A673 (cell line): Measurements from ENCODE around the gene PHACTR3. TPM values are rescaled to one million over a fixed set of nuclear protein-coding genes. Genes with fewer than 3 reads are reported as not detected.

Source experiments
- BruUV-seq: library from RNA; stranded (reverse); fragments of 400-500 nt; replicated peaks from 2 replicates; lab custom pipeline; 2021; lab: Mats Ljungman, UMichigan
- CTCF ChIA-PET: fragments of 300-600 bp; sonication (Branson Sonifier 250); formaldehyde crosslinking; loops from one replicate; lab custom pipeline; 2022; ENCODE audit warnings: antibody characterized with exemption; lab: Charles Lee
- POLR2A ChIA-PET: fragments of 300-600 bp; sonication (Branson Sonifier 250); formaldehyde crosslinking; loops from one replicate; lab custom pipeline; 2022; ENCODE audit warnings: antibody characterized with exemption; ENCODE audit not compliant: low non-redundant PET; lab: Charles Lee
- DNase-seq: peaks from one replicate; pipeline ENCODE4 v3.0.0-alpha.2; 2015; ENCODE audit warnings: low spot score
- H3K27ac ChIP-seq: fragments of 200-600 bp; sonication (generic); 2 replicates; pipeline ENCODE4 v1.5.1; 2016; ENCODE audit warnings: mixed run types, low read depth, mild to moderate bottlenecking, mixed read lengths, antibody characterized with exemption, low read length; ENCODE audit not compliant: poor library complexity, severe bottlenecking
- H3K27me3 ChIP-seq: fragments of 200-600 bp; sonication (generic); replicated peaks from 2 replicates; pipeline ENCODE4 v1.6.1; 2017; ENCODE audit warnings: mixed run types, low read depth, mild to moderate bottlenecking, mixed read lengths, antibody characterized with exemption, low read length; ENCODE audit not compliant: insufficient read depth, poor library complexity
- H3K36me3 ChIP-seq: fragments of 200-600 bp; sonication (generic); 2 replicates; pipeline ENCODE4 v1.6.1; 2016; ENCODE audit warnings: mixed run types, mild to moderate bottlenecking, mixed read lengths, antibody characterized with exemption, low read length; ENCODE audit not compliant: insufficient read depth, poor library complexity, severe bottlenecking
- H3K4me1 ChIP-seq: fragments of 200-600 bp; sonication (generic); 2 replicates; pipeline ENCODE4 v1.6.1; 2017; ENCODE audit warnings: mixed run types, mild to moderate bottlenecking, mixed read lengths, antibody characterized with exemption, low read length; ENCODE audit not compliant: insufficient read depth, poor library complexity, severe bottlenecking
- H3K4me3 ChIP-seq: fragments of 200-600 bp; sonication (generic); 2 replicates; pipeline ENCODE4 v1.5.1; 2016; ENCODE audit warnings: low read depth, mixed run types, mild to moderate bottlenecking, mixed read lengths, low read length; ENCODE audit not compliant: poor library complexity, severe bottlenecking
- H3K9me3 ChIP-seq: fragments of 200-600 bp; sonication (generic); 2 replicates; pipeline ENCODE4 v1.6.1; 2016; ENCODE audit warnings: mixed run types, low read depth, mild to moderate bottlenecking, mixed read lengths, antibody characterized with exemption, low read length; ENCODE audit not compliant: poor library complexity, severe bottlenecking
- EZH2 ChIP-seq: fragments of 200-600 bp; sonication (generic); IDR thresholded peaks from 2 replicates; pipeline ENCODE4 v1.6.1; 2017; ENCODE audit warnings: borderline replicate concordance, low read depth, mild to moderate bottlenecking, mixed read lengths, antibody characterized with exemption, low read length; ENCODE audit not compliant: poor library complexity, severe bottlenecking
- intact Hi-C: fragments of 100-400 bp; cut with micrococcal nuclease; formaldehyde crosslinking; loops from one replicate; pipeline ENCODE4 v1.10.0; 2022; ENCODE audit not compliant: unreplicated experiment
- total RNA-seq: library from RNA; stranded (reverse); gene quantifications from 2 replicates; pipeline ENCODE4 v1.2.3, GENCODE V29; 2021
- TF ChIP-seq, protein P1 (sequence below): fragments of 300-800, 200-600 bp; sonication (generic); conservative IDR thresholded peaks from 2 replicates; pipeline ENCODE4 v1.5.1; 2017; ENCODE audit warnings: low read depth, mild to moderate bottlenecking, antibody characterized with exemption, low read length, moderate library complexity, mixed read lengths

PHACTR3 gene
- total RNA-seq, 1 experiment from 2014 or later: 0.17 TPM

DNA sequence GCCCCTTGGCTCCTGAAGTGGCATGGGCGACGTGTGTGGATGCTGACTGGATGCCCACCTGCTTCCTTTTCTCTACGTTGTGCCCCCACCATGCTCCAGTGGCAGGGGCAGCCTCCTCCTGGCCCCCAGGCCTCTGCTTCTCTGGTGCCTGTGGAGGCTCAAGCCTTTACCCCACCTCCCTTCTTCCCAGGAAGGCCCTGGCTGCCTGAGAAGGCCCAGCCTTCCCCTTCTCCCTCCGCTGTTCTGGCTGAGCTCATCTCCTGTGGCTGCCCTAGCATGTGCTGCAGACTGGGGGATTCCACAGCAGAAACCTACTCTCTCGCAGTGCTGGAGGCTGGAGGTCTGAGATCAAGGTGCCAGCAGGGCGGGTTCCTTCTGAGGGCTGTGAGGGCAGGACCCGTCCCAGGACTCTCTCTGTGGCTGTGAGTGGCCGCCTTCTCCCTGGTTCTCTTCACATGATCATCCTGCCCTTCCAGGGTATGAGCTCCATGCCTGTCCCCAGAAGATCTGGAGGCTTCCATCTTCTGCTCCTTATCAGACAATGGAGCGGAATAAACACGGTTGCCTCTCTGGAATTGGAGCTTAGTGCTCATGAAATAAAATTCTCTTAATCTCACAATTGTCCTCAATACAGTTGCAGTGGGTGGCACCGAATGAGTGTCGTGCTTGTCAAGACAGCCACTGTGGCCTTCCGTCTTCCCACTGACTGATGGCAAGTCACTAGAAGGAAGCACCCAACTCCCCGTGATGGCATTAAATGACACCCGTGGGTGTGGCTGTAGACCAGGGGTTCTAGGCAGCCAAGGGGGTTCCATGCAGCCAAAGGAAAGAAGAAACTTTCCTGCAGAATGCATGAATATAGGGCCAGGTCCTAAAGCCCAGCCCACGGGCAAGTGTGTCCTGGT, 25.1 kb downstream of the PHACTR3 start:
- POLR2A ChIA-PET: no interaction called here

DNA sequence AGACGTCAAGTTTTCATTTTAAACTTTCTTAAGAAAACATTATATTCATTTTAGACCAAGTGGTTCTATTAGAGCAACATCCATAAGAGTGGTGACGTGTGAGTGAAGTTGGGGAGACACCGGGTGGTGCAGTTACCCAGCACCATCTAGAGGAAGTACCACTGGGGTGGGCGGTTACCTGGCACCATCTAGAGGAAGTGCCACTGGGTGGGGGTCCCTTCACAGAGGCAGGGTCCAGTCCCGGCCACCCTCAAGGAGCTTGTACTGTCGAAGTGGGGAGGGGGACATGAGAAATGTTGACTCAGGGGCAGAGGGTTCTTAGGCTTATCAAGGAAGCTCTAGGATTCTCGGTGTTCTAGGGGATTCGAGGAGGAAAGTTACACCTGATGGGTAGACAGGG, 26.2 kb downstream of the PHACTR3 start:
- Histone ChIP-seq H3K27ac (no peak overlapping the region), H3K4me1 (no peaks in the 10 kb centered on the region), H3K27me3 (peaks cover 17% of the 10 kb centered on the region), H3K4me3 (no peak overlapping the region), H3K36me3 (no peaks in the 10 kb centered on the region), H3K9me3 (no peaks in the 10 kb centered on the region)
- POLR2A ChIA-PET: no interaction called here
- DNase-seq: no peak
- no TSS peak for BruUV-seq
- intact Hi-C loops: no loop called here
- TF ChIP-seq, protein P1, sequence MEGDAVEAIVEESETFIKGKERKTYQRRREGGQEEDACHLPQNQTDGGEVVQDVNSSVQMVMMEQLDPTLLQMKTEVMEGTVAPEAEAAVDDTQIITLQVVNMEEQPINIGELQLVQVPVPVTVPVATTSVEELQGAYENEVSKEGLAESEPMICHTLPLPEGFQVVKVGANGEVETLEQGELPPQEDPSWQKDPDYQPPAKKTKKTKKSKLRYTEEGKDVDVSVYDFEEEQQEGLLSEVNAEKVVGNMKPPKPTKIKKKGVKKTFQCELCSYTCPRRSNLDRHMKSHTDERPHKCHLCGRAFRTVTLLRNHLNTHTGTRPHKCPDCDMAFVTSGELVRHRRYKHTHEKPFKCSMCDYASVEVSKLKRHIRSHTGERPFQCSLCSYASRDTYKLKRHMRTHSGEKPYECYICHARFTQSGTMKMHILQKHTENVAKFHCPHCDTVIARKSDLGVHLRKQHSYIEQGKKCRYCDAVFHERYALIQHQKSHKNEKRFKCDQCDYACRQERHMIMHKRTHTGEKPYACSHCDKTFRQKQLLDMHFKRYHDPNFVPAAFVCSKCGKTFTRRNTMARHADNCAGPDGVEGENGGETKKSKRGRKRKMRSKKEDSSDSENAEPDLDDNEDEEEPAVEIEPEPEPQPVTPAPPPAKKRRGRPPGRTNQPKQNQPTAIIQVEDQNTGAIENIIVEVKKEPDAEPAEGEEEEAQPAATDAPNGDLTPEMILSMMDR: no peak
- CTCF ChIA-PET: no interaction called here

More for the DNA sequence above, 25.1 kb downstream of the PHACTR3 start:
- intact Hi-C loops: no loop called here
- Histone ChIP-seq H3K9me3 (no peaks in the 10 kb centered on the region), H3K27ac (no peak overlapping the region), H3K36me3 (no peaks in the 10 kb centered on the region), H3K4me3 (no peak overlapping the region), H3K27me3 (peaks cover 22% of the 10 kb centered on the region), H3K4me1 (no peaks in the 10 kb centered on the region)
- TF ChIP-seq, protein P1: no peak
- TF ChIP-seq EZH2: no peak
- BruUV-seq: no TSS peak
- CTCF ChIA-PET: no interaction called here
- no peak for DNase-seq

DNA sequence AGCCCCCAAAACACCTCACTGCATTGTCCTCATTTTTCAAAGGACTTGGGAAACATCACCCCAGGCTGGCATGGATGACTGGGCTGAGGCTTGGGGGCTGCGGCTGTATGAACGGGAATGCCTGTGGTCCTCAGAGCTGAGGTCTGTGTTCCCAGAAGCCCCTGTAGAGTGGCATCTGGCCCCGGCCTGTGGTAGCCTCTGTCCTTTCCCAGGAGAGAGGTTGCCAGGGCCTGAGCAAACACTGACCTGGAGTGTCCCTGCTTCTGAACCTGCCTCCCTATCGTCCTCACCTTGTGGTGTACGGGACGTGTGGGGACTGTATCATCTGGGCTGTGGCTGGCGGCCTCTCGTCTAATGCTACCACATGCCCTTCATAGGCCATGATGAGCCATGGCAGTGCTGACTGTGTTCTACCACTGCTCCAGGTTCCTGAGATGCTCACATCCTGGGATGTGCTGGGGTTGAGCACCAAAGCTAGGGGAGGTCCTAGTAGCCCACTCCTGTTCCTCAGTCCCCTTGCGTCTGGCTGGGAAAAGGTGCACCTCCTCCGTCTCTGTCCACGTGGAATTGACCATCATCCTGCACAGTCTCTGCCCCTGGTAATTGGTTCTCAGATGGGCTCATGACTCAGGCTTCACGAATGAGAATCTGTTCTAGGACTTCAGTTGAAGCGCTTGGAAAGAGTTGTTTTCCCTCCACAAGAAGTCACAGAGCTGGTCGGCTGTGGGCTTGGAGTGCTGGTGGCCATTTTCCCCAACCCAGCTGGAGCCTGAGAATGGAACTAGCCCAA, 27.6 kb downstream of the PHACTR3 start:
- BruUV-seq: no TSS peak
- TF ChIP-seq EZH2: no peak
- TF ChIP-seq, protein P1: no peak
- ChIA-PET CTCF (no interaction called here), POLR2A (no interaction called here)
- no peak for DNase-seq
- Histone ChIP-seq H3K9me3 (no peaks in the 10 kb centered on the region), H3K4me1 (no peaks in the 10 kb centered on the region), H3K4me3 (no peak overlapping the region), H3K27ac (no peak overlapping the region), H3K27me3 (peaks cover 25% of the 10 kb centered on the region), H3K36me3 (no peaks in the 10 kb centered on the region)
- intact Hi-C loops: no loop called here
